NT2/D1 (cell line): ENCODE data around the gene PLOD2.

Source experiments
- SUZ12 ChIP-seq: IDR thresholded peaks from 2 replicates; pipeline ENCODE4 v1.6.1; 2011; ENCODE audit not compliant: insufficient read length, insufficient read depth; ENCODE audit errors: extremely low read depth
- YY1 ChIP-seq: IDR thresholded peaks from 2 replicates; pipeline ENCODE4 v1.6.1; 2011; ENCODE audit not compliant: insufficient read length, insufficient read depth
- ZNF274 ChIP-seq: IDR thresholded peaks from 2 replicates; pipeline ENCODE4 v1.6.1; 2011; ENCODE audit warnings: mild to moderate bottlenecking, low read depth, low read length

DNA sequence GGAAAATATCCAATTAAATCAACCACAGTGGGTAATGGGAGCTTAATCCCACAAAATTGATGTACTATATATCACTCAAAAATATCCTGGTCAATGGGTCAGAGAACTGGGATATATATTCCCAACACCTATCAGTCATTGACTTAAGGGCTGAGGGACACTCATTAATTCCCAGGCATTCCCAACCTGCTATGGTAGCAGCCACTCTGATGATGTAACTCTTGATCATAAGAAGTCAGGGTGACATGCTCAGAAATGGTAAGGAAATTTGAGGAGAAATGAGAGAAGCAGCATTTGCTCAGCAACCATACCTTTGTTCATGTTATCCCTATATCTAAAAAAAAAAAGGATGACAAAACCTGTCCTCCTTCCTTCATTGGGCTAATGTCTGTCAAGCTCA, 3.1 kb upstream of the PLOD2 start:
- TF ChIP-seq YY1 (no peak), ZNF274 (no peak), SUZ12 (no peak)
